IPS-18c (cell line): ENCODE data around the gene IGF2R.

Source experiments
- H3K4me3 ChIP-seq: 2 replicates; pipeline ENCODE4 v1.7.0; 2013; ENCODE audit warnings: low read depth, mild to moderate bottlenecking, low read length, moderate library complexity; ENCODE audit not compliant: insufficient read depth
- H3K9me3 ChIP-seq: one replicate; pipeline ENCODE4 v1.6.1; 2013; ENCODE audit warnings: mild to moderate bottlenecking, low read length, moderate library complexity; ENCODE audit not compliant: control insufficient read depth, insufficient read depth

Gene IGF2R

DNA sequence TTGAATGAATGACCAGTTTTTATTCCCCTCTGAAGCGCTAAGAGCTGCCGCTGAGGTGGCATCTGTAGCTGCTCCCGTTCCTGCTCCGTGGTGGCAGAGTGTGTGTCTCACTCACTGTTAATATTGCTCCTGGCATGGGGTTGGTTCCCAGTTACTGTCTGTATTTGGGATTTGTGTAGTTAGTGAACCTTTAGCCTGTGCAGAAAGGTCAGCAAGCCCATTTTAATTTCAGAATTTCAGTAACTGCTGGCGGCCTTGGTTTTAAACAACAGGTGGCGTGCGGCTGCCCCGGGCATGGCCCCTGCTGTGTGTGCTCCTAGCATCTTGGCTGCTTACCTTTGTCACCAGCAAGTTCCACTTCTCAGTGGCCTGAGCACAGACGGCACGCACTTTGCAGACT lies 98.7 kb downstream of the IGF2R start:
- no peaks in the 10 kb centered on the region for H3K9me3 ChIP-seq
- H3K4me3 ChIP-seq = no peak overlapping the region

DNA sequence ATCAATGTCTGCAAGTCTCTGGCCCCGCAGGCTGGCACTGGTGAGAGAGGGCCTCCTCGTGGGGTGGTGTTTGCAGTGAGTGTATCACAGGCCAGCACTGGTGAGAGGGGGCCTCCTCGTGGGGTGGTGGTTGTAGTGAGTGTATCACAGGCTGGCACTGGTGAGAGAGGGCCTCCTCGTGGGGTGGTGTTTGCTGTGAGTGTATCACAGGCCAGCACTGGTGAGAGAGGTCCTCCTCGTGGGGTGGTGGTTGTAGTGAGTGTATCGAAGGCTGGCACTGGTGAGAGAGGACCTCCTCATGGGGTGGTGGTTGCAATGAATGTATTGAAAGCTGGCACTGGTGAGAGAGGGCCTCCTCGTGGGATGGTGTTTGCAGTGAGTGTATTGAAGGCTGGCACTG lies 99.5 kb downstream of the IGF2R start:
- Histone ChIP-seq H3K9me3 (no peaks in the 10 kb centered on the region), H3K4me3 (no peak overlapping the region)

DNA sequence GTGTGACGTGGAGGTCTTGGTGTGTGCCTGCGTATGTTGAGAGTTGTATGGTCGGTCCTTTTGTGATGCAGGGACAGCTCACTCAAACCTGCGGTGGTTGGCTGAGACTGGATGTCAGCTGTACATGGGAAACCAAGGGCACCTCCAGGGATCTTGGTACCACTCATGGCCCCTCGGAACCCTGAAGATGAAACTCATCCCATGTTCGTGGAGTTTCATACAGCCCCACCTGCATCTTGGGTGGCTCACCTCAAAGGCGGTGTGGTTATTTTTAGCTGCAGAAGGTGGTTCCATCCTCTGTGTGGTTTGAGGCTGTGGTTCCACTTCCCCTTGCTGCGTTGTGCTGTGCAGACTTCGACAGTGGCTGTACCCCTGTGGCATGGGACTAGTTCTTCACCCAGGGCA lies 100.2 kb downstream of the IGF2R start:
- H3K9me3 ChIP-seq = no peaks in the 10 kb centered on the region
- no peak overlapping the region for H3K4me3 ChIP-seq

DNA sequence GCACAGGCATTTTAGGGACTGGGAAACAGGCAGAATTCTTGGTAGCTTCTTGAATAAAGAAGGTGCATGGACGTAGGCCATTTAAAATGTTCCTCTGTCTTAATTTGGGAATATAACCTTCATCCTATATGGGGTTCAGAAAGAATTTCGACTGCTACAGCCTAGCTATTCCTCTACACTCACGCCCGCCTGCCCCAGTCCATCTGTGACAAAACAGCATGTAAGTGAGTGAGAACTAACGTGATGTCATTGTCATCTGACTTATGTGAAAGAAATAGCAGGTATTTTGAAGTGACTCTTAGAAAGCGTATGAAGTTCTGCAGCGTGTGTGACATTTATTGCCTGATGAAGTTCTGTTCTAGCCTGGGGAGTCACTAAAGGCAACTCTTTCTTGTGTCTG lies 100.6 kb downstream of the IGF2R start:
- H3K9me3 ChIP-seq = no peaks in the 10 kb centered on the region
- no peak overlapping the region for H3K4me3 ChIP-seq

DNA sequence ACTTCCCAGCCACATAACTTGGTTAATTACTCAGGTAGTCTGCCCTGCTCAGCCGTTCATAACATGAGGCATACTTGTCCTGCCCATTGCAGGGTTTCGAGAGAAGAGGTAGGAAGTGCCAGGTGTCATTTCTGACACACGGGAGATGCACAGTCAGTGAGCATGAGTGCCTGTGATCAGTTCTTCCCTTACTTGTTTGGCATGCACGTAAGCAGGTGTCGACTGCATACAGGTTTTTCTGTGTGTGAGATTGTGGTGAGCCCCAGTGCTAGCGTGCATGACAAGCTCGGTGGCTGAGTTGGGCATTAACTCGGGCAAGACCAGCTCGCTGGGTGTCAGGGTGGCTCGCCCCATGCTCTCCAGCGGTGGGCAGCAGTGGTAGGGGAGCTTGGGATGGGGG lies 101.5 kb downstream of the IGF2R start:
- Histone ChIP-seq H3K9me3 (no peaks in the 10 kb centered on the region), H3K4me3 (no peak overlapping the region)

DNA sequence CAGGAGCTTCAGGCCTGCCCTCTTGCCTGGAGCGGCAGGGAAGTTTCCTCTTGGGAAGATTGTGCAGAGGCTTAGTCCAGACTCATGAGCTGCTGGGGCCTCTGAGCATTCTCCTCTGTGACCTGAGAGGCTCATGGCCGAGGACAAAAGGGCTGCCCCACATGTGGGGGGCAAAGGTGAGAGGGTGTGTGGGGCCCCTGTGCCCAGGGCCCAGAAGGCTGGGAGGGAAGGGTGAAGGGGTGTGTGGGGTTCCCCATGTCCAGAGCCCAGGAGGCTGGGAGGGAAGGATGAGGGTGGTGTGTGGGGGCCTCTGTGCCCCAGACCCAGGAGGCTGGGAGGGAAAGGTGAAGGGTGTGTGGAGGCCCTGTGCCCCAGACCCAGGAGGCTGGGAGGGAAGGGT lies 101.9 kb downstream of the IGF2R start:
- H3K9me3 ChIP-seq = no peaks in the 10 kb centered on the region
- H3K4me3 ChIP-seq = no peak overlapping the region

DNA sequence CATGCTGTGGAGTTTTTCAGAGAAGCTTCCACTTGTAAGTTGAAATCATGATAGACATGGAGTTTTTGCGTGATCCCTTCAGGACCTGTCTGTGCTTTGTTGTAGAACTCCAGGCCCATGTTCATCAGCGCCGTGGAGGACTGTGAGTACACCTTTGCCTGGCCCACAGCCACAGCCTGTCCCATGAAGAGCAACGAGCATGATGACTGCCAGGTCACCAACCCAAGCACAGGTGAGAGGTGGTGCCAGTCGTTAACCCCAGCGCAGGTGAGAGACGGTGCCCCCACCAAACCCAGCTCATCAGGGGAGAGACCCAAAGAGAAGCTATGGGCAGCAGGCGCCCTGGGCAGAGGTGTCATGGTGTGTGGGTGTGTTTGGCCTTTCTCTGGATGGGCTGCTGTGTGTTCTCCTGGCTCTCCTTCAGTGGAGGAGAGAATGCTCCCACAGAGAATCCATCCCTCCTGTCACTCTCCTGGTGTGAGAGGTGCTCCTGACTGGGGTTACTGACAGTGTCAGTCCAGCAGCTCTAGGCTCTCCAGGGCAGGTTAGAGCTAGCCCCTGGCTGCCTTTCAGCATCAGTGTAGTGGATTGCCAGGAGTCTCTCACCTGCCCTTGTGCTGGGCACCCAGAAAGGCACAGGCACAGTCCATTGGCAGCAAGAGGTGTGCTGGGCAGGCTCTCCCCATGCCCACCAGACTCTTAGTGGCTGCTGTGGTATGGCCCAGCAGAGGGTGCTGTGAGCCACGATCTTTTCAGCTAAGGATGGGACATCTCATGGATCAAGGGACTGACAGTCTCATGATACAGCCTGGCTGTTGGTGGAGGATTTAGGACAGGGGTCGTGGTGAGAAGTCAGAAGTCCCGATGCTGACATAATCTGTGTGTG lies 103.2 kb downstream of the IGF2R start:
- H3K4me3 ChIP-seq = no peak overlapping the region
- no peaks in the 10 kb centered on the region for H3K9me3 ChIP-seq

DNA sequence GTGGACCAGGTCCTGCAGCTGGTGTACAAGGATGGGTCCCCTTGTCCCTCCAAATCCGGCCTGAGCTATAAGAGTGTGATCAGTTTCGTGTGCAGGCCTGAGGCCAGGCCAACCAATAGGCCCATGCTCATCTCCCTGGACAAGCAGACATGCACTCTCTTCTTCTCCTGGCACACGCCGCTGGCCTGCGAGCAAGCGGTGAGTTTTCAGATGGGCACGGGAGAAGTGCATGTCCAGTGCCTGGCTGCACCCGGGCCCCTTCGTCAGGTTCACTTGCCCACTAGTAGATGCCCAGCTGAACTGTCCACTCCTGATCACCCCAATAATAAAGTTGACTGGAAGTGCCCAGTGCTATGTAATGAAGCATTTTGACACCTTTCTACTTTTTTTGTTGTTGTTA lies 104.4 kb downstream of the IGF2R start:
- H3K9me3 ChIP-seq = no peaks in the 10 kb centered on the region
- no peak overlapping the region for H3K4me3 ChIP-seq

DNA sequence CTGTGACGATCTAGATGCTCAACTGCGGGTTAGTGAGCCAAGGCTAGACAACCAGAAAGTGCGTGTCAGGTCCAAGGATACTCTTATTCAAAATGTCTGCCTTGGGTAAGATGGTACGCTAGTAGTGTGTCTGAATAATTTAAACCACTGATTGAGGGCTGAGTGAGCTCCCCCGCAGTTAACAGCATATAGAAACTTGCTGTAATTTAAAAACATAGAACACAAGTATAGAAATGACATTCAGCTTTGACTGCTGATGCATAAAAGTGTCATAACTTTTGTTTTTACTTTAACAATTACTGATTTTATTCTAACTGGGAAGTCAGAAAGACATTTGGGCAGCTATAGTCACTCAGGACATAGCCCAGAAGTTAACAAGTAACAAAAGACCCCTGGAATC lies 107.1 kb downstream of the IGF2R start:
- H3K9me3 ChIP-seq = peaks cover 2% of the 10 kb centered on the region
- no peak overlapping the region for H3K4me3 ChIP-seq

DNA sequence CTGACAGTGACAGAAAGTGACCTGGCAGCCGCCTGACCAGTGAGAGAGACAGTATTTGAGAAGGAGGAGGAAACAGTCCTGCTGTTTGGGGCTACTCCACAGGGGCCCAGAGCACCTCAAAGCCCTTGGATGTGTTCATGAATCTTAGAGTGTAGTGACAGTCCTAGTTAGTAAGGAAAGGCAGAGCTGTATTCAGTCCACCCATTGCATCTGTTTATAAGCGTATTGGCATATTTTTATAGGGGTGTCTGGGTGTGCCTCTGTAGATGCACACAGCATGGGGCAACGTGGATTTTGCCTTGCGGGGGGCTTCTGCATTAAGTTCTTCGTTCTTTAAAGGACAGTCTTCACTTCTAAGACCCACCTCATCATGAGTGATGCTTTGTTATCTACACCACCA lies 108.1 kb downstream of the IGF2R start:
- no peak overlapping the region for H3K4me3 ChIP-seq
- H3K9me3 ChIP-seq = peaks cover 2% of the 10 kb centered on the region

DNA sequence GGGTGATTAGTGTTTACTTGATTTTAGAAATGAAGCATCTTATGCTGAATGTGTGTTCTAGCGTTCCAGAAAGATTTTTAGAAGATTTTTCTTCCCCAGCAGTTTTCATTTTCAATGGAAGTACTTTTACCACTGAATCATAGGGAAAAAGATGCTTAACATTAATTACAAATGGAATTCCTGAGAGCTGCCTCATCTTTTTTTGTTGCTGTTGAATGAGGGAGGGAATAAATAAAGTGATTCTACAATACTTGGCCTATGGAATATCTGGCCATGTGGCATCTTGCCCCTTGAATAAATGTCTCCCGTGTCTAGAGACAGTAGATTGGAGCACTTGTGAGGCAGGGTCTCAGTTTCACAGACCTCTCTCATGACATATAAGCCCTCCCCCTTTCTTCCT lies 108.6 kb downstream of the IGF2R start:
- peaks cover 2% of the 10 kb centered on the region for H3K9me3 ChIP-seq
- H3K4me3 ChIP-seq = no peak overlapping the region

DNA sequence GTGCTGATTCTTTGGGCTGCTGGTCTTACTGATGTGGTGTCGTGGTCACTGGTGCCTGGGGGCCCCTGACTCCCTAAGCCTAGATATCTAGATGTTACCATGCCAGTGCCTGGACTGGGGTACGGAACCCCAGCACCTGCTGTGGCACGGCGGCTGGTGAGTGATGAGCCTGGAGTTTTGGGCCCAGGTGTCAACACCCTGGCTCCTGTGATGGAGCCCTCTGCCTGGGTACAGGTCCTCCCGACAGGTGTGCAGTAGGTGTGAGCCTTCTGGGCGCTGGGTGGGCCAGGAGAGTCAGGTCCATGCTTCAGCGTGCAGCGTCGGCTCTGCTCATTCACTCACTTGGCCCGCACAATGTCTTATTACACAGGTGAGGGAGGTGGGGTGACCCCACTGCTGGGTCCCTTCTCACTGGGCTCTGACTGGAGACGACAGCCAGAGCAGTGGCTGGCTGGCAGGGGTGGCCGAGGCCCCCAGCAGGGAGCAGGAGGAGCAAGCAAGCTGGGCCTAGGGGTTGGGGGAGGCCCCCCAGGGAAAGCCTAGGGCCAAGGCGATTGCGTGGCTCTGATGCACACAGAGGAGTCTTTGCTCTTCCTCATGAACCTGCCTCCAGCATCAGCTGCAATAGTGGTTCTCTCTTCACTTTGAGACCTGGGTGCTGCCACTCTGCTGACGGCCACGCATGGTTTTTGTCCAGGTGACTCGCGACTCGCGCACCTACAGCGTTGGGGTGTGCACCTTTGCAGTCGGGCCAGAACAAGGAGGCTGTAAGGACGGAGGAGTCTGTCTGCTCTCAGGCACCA lies 110.2 kb downstream of the IGF2R start:
- H3K4me3 ChIP-seq = no peak overlapping the region
- peaks cover 2% of the 10 kb centered on the region for H3K9me3 ChIP-seq

DNA sequence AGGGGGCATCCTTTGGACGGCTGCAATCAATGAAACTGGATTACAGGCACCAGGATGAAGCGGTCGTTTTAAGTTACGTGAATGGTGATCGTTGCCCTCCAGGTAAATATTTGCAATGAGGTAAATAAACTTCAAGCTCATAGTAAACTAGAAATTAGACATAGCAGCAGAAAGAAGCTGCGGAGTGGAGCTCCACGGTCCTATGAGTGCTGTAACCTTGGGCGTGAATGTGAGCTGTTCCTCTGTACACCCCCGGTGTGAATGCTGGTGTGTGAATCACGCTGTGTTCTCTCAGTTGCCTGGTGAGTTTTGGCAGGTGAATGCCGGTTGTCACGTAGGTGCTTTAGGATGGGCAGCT lies 110.8 kb downstream of the IGF2R start:
- H3K9me3 ChIP-seq = peaks cover 2% of the 10 kb centered on the region
- no peak overlapping the region for H3K4me3 ChIP-seq

DNA sequence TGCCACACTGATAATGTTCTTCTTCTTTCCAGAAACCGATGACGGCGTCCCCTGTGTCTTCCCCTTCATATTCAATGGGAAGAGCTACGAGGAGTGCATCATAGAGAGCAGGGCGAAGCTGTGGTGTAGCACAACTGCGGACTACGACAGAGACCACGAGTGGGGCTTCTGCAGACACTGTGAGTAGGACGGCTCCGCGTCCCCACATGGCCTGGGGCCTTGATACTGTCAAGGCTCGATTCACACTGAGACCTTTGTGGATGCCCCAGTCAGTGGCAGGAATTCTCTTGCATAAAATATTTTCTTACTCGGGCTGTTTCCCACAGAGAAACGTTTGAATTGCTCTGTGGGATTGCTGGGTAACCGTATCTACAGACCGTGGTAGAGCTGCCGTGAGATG lies 111.2 kb downstream of the IGF2R start:
- Histone ChIP-seq H3K9me3 (peaks cover 2% of the 10 kb centered on the region), H3K4me3 (no peak overlapping the region)

DNA sequence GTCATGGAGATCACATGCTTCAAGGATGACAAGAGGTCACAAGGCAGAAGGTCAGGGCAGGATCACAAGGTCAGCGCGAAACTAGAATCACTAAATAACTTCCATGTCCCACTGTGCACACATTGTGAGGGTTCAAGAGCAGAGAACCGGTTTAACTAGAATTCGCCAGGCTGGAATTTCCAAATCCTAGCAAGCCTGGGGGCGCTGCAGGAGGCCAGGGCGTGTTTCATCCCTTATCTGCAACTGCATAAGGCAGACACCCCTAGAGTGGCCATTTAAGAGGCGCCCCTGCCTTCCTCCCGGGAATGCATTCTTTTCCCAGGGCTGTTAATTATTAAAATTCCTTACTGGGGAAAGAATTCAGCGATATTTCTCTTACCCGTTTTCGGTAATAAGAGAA lies 112.5 kb downstream of the IGF2R start:
- H3K4me3 ChIP-seq = no peak overlapping the region
- H3K9me3 ChIP-seq = peaks cover 2% of the 10 kb centered on the region

DNA sequence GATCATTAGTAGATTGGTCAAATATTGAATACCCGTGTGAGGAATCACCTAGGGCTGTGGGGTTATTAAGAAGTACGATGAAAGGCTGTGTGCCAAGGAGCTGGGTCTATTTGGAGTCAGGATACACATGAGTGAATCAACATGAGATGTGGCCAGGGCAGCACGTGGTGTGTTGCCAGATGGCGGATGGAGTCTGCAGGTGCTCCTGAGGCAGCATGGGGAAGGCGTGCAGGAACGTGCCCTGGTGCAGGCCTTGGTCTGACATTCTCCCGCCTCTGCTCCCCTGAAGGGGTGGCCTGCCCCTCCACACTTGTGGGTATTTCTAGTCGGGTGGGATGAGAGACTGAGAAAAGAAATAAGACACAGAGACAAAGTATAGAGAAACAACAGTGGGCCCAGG lies 113.7 kb downstream of the IGF2R start:
- H3K9me3 ChIP-seq = peaks cover 2% of the 10 kb centered on the region

DNA sequence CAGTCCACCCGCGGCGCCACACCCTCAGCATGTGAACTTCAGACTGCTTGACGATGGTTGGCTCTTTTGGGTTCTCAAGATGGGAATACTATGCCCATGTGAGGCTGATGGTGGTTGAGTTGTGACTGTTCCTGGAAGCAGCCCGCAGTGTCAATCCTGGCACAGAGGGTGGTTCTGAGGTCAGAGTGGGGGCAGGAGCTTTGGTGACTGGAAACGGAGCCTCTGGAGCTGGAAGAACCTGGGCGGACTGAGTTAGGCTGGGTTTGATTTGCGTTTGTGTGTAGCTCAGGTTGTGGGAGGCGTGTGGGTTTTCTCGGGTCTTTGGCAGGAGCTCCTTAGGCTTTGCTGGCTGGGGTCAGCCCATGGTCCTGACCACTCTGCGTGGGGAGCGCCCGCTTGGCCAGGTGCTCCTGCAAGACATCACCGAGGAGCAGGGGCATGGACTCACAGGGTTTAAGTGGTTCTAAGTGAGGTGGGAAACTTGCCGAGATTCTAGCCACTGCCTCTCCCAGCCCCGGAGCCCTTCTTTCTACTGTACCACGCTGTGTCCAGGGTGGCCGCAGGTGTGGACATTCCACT lies 115.4 kb downstream of the IGF2R start:
- peaks cover 2% of the 10 kb centered on the region for H3K9me3 ChIP-seq
- no peak overlapping the region for H3K4me3 ChIP-seq

More for the DNA sequence above, 113.7 kb downstream of the IGF2R start:
- H3K4me3 ChIP-seq = no peak overlapping the region

DNA sequence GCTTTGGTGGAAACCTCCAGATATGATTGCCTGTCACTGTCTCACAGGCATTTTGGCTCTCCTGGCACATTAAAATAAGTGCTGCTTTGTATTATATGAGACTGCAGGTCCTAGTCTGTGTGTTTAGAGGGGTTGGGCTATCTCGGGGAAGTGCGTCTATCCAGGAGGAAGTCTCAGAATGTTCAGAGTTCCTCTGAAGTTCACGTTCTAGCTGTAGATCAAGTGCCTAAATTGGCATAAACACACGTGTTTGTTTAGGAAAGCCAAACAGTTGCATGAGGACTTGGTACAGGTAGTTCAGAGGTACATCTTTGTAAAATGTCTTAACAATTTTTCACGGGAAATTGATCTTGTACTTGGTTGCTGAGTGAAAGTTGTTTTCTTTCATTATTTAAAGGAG lies 116.3 kb downstream of the IGF2R start:
- Histone ChIP-seq H3K9me3 (peaks cover 2% of the 10 kb centered on the region), H3K4me3 (no peak overlapping the region)
